Activated gamma-delta T cell treated with Interleukin-2 at 50 U/mL for 16 hours (primary cell): ENCODE results near the gene SPRED2.
"Not testable (repeated sequence)": the region's sequence is repeated elsewhere in the genome, so short reads cannot be mapped to it uniquely, and the experiment has no call there.

Experiments
- DNase-seq: peaks from one replicate; pipeline ENCODE4 v3.0.0-alpha.2; 2020

Gene SPRED2

GRCh38 chr2:65338830-65339495 is 93.4 kb downstream of the SPRED2 start:
- DNase-seq: not testable (repeated sequence)

GRCh38 chr2:65337915-65338314 is 94.5 kb downstream of the SPRED2 start:
- DNase-seq: not testable (repeated sequence)

GRCh38 chr2:65334714-65335113 is 97.7 kb downstream of the SPRED2 start:
- DNase-seq: no peak

GRCh38 chr2:65331336-65332025 is 100.9 kb downstream of the SPRED2 start:
- DNase-seq: no peak

- no peak for DNase-seq
Measured at GRCh38 chr2:65329525-65329924, 102.9 kb downstream of the SPRED2 start.

- DNase-seq: no peak
Measured at GRCh38 chr2:65326276-65326675, 106.1 kb downstream of the SPRED2 start.

- DNase-seq: no peak
Measured at GRCh38 chr2:65325066-65325465, 107.3 kb downstream of the SPRED2 start.

- no peak for DNase-seq
Measured at GRCh38 chr2:65320946-65321345, 111.5 kb downstream of the SPRED2 start.

- DNase-seq: no peak
Measured at GRCh38 chr2:65320042-65320725, 112.2 kb downstream of the SPRED2 start.

GRCh38 chr2:65319674-65320041 is 112.7 kb downstream of the SPRED2 start:
- no peak for DNase-seq

GRCh38 chr2:65319072-65319673 is 113.2 kb downstream of the SPRED2 start:
- DNase-seq: no peak

- no peak for DNase-seq
Measured at GRCh38 chr2:65317841-65318240, 114.6 kb downstream of the SPRED2 start.

- DNase-seq: not testable (repeated sequence)
Measured at GRCh38 chr2:65317351-65317750, 115.0 kb downstream of the SPRED2 start.

GRCh38 chr2:65316072-65316471 is 116.3 kb downstream of the SPRED2 start:
- no peak for DNase-seq

GRCh38 chr2:65314801-65315441 is 117.5 kb downstream of the SPRED2 start:
- no peak for DNase-seq

- no peak for DNase-seq
Measured at GRCh38 chr2:65313954-65314256, 118.5 kb downstream of the SPRED2 start.

GRCh38 chr2:65313126-65313953 is 119.1 kb downstream of the SPRED2 start:
- DNase-seq: no peak

GRCh38 chr2:65311596-65311995 is 120.8 kb downstream of the SPRED2 start:
- no peak for DNase-seq

- no peak for DNase-seq
Measured at GRCh38 chr2:65311049-65311448, 121.3 kb downstream of the SPRED2 start.

- DNase-seq: no peak
Measured at GRCh38 chr2:65309699-65310098, 122.7 kb downstream of the SPRED2 start.

- no peak for DNase-seq
Measured at GRCh38 chr2:65305934-65306333, 126.5 kb downstream of the SPRED2 start.
